Natural killer cell (primary cell): Measurements from ENCODE around the gene ISG20. TPM values are rescaled to one million over a fixed set of nuclear protein-coding genes. Genes with fewer than 3 reads are reported as not detected.

Source experiments
- ATAC-seq, 3 donors: fragments of 150-1000 bp in 2 of 3; fragments of 200-7000 bp in 1 of 3; cut with Tn5 transposase; 1 replicate in 1 of 3; 2 replicates in 2 of 3; pipeline ENCODE4 v1.10.0; 2021; ENCODE audit warnings: mild to moderate bottlenecking in 2 of 3, moderate library complexity in 2 of 3
- DNase-seq, 2 donors: peaks; one replicate each; pipeline versions ENCODE4 v3.0.0 to v3.0.0-alpha.2; 2013 to 2021; ENCODE audit warnings: mixed read lengths in 1 of 2
- H3K27ac ChIP-seq: one replicate; pipeline ENCODE4 v1.5.1; 2013; ENCODE audit warnings: mild to moderate bottlenecking, low read length
- H3K27me3 ChIP-seq: one replicate; pipeline ENCODE4 v1.6.1; 2013; ENCODE audit warnings: low read length; ENCODE audit not compliant: control insufficient read depth, insufficient read depth
- H3K36me3 ChIP-seq: one replicate; pipeline ENCODE4 v1.6.1; 2013; ENCODE audit warnings: low read length; ENCODE audit not compliant: control insufficient read depth, insufficient read depth
- H3K4me1 ChIP-seq: one replicate; pipeline ENCODE4 v1.6.1; 2013; ENCODE audit warnings: low read length; ENCODE audit not compliant: control insufficient read depth, insufficient read depth
- H3K4me3 ChIP-seq: one replicate; pipeline ENCODE4 v1.5.1; 2013; ENCODE audit warnings: low read length
- H3K9me3 ChIP-seq: one replicate; pipeline ENCODE4 v1.6.1; 2013; ENCODE audit warnings: low read length; ENCODE audit not compliant: control insufficient read depth, insufficient read depth
- H3K27ac Mint-ChIP-seq, 2 donors: one replicate each; pipeline ENCODE4 v1.8.0; 2022; ENCODE audit warnings: mild to moderate bottlenecking in 2 of 2, mixed read lengths in 2 of 2, moderate library complexity in 1 of 2
- H3K27me3 Mint-ChIP-seq, 2 donors: one replicate each; pipeline ENCODE4 v1.8.0; 2022; ENCODE audit warnings: low read depth in 2 of 2, mixed read lengths in 2 of 2
- H3K36me3 Mint-ChIP-seq: one replicate; pipeline ENCODE4 v1.8.0; 2022; ENCODE audit warnings: mixed read lengths
- H3K4me1 Mint-ChIP-seq, 2 donors: one replicate each; pipeline ENCODE4 v1.8.0; 2022; ENCODE audit warnings: mixed read lengths in 2 of 2
- H3K4me3 Mint-ChIP-seq: one replicate; pipeline ENCODE4 v1.8.0; 2022; ENCODE audit warnings: mild to moderate bottlenecking, moderate library complexity, mixed read lengths
- H3K9me3 Mint-ChIP-seq, 2 donors: one replicate each; pipeline ENCODE4 v1.8.0; 2022; ENCODE audit warnings: mixed read lengths in 2 of 2
- CTCF ChIP-seq: fragments of 200-600 bp; IDR thresholded peaks from one replicate; pipeline ENCODE4 v1.8.0; 2022; ENCODE audit warnings: antibody characterized with exemption
- WGBS: methylation state at CpG from one replicate; pipeline ENCODE4 v1.1.7; 2013; ENCODE audit warnings: missing lambda C conversion rate; ENCODE audit not compliant: insufficient coverage; 5-methylcytosine and 5-hydroxymethylcytosine counted together
- intact Hi-C: fragments of 100-400 bp; cut with micrococcal nuclease; formaldehyde crosslinking; loops from one replicate; pipeline ENCODE4 v1.14.2; 2022
- total RNA-seq, 4 donors: library from RNA; stranded (reverse); fragments of 120-200 nt in 1 of 4; gene quantifications; one replicate each; pipeline versions ENCODE4 v1.2.3 to v1.2.4, GENCODE V29; 2013 to 2022

ISG20 gene
- total RNA-seq, 3 donors from 2014 or later (not counting 1 experiment from before 2014, with no cell fraction given), result 80.6 to 137 (median 116) TPM

DNA sequence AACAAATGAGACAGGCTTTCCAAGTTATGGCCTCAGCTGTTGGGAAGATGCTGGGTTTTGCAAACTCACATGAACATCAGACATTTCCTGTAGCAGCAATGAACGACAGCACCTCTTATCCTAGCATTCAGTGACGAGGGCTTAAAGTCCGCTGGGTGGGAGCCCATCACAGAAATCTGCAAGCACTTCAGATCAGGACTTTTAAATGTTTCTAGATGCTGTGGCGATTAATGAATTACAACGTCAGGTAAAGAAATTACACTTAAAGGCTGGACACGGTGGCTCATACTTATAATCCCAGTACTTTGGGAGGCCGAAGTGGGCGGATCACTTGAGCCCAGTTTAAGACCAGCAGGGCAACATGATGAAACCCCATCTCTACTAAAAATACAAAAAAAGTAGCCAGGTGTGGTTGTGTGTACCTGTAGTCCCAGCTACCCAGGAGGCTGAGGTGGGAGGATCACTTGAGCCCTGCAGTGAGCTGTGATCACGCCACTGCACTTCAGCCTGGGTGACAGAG, 13.8 kb upstream of the ISG20 start:
- Mint-ChIP-seq H3K9me3 (no peaks in the 10 kb centered on the region), H3K27ac (peak overlapping the region; percentile 70 to 89), H3K4me3 (no peak overlapping the region), H3K4me1 (peaks cover 49 to 69% of the 10 kb centered on the region in 2 donors), H3K36me3 (peaks cover 6% of the 10 kb centered on the region), H3K27me3 (peaks cover under 1 to 1% of the 10 kb centered on the region in 2 donors)
- intact Hi-C loops, result loop anchor here (1.0 to 5.0 kb wide), 4 partner anchors 13 to 392 kb away; no protein-coding TSS in a partner anchor
- ATAC-seq, result no peak
- no peak for DNase-seq
- H3K9me3 ChIP-seq, result no peaks in the 10 kb centered on the region
- peak overlapping the region; percentile 45 for H3K27ac ChIP-seq
- 96% methylated on average over 8 of the region's 9 CpGs for WGBS
- TF ChIP-seq CTCF, result no peak
- H3K36me3 ChIP-seq, result peaks cover 26% of the 10 kb centered on the region
- no peak overlapping the region for H3K4me3 ChIP-seq
- no peaks in the 10 kb centered on the region for H3K27me3 ChIP-seq
- H3K4me1 ChIP-seq, result peaks cover 82% of the 10 kb centered on the region

GRCh38 chr15:88625943-88626741, 12.7 kb upstream of the ISG20 start:
- Mint-ChIP-seq H3K27ac (peak overlapping the region in 1 of 2 donors; percentile 80), H3K9me3 (no peaks in the 10 kb centered on the region), H3K27me3 (no peaks in the 10 kb centered on the region), H3K4me3 (no peak overlapping the region), H3K36me3 (peaks cover 7% of the 10 kb centered on the region), H3K4me1 (peaks cover 48 to 73% of the 10 kb centered on the region in 2 donors)
- Histone ChIP-seq H3K9me3 (no peaks in the 10 kb centered on the region), H3K36me3 (peaks cover 36% of the 10 kb centered on the region), H3K4me1 (peaks cover 86% of the 10 kb centered on the region), H3K4me3 (no peak overlapping the region), H3K27ac (peak overlapping the region; percentile 72), H3K27me3 (no peaks in the 10 kb centered on the region)
- 98% methylated on average over 21 of the region's 23 CpGs for WGBS
- intact Hi-C loops, result no loop called here
- no peak for ATAC-seq
- TF ChIP-seq CTCF, result no peak
- DNase-seq, result no peak

DNA sequence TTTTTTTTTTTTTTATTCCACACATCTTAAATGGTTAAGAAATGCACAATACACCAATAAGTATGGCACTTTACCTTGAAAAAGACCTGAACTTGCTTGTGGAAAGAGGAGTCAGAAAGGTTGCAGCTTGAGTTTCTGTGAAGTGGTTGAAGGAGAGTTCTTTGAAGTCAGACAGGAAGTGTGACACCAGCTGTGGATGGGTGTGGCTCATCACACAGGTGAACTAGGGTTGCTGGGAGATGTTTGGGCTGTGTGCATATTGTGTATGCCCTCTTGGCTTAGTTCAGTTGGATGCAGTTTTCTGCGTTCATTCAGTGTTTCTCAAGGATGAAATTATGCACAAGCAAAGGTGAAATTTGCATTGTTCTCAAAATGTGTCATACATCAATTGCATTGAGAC, 11.4 kb upstream of the ISG20 start:
- H3K36me3 ChIP-seq, result peaks cover 36% of the 10 kb centered on the region
- peak in 1 of 2 donors; percentile 91 for DNase-seq

More for the DNA sequence above, 11.4 kb upstream of the ISG20 start:
- intact Hi-C loops, result no loop called here
- peaks cover 75% of the 10 kb centered on the region for H3K4me1 ChIP-seq
- peak overlapping the region; percentile 80 for H3K27ac Mint-ChIP-seq
- H3K27me3 ChIP-seq, result no peaks in the 10 kb centered on the region
- peaks cover 34 to 60% of the 10 kb centered on the region in 2 donors for H3K4me1 Mint-ChIP-seq
- H3K9me3 ChIP-seq, result no peaks in the 10 kb centered on the region
- H3K27me3 Mint-ChIP-seq, result no peaks in the 10 kb centered on the region
- ATAC-seq, result peak in 2 of 3 donors; percentile 41 to 44
- WGBS, result 46% methylated on average over 1 of the region's 1 CpG
- no peaks in the 10 kb centered on the region for H3K9me3 Mint-ChIP-seq
- H3K36me3 Mint-ChIP-seq, result peaks cover 7% of the 10 kb centered on the region
- peak overlapping the region; percentile 72 for H3K27ac ChIP-seq
- H3K4me3 Mint-ChIP-seq, result peak overlapping the region; percentile 66
- no peak overlapping the region for H3K4me3 ChIP-seq
- no peak for TF ChIP-seq CTCF
